K562 (cell line): ENCODE measurements around the gene RNASEH1. TPM values are rescaled to one million over a fixed set of nuclear protein-coding genes. Genes with fewer than 3 reads are reported as not detected.

ENCODE experiments used
- BHLHE40 ChIP-seq: IDR thresholded peaks from 2 replicates; pipeline ENCODE4 v1.6.1; 2011; ENCODE audit warnings: low read length, improper control_type of control experiment
- FOSL1 ChIP-seq: fragments of 200-800 bp; sonication (Bioruptor generic); conservative IDR thresholded peaks from 2 replicates; pipeline ENCODE4 v1.6.1; 2016; ENCODE audit warnings: missing genetic modification characterization, missing compliant biosample characterization
- KDM4B ChIP-seq, 2 experiments: fragments of 450-650 bp in 1 of 2; sonication (generic) in 1 of 2; IDR thresholded peaks; 2 replicates each; pipeline ENCODE4 v1.6.1; 2016 to 2017; ENCODE audit warnings: borderline replicate concordance in 2 of 2, antibody characterized with exemption in 1 of 2, low read depth in 1 of 2, mild to moderate bottlenecking in 1 of 2
- polyA plus RNA-seq, 8 experiments: library from polyadenylated mRNA; depleted of rRNA in 4 of 8; stranded (reverse) in 5 of 8; unstranded in 3 of 8; fragments of >200 nt; fragmentation: Nextera tagmentation in 2 of 8; fragmentation: Illumina TruSeq in 1 of 8; extraction: Ambion mirVana in 2 of 8; extraction: Trizol in 1 of 8; gene quantifications; 2 replicates each; pipeline versions ENCODE4 v1.2.1 to v1.2.3, GENCODE V29; 2011 to 2014; ENCODE audit warnings: inconsistent platforms in 1 of 8, missing spikeins in 1 of 8
- total RNA-seq, 7 experiments: library from RNA; depleted of rRNA in 6 of 7; stranded (reverse); fragments of >200 nt in 6 of 7; fragmentation: Illumina TruSeq in 2 of 7; extraction: Trizol in 2 of 7; gene quantifications; 2 replicates each; pipeline versions ENCODE4 v1.2.1 to v1.2.3, GENCODE V29; 2011 to 2021; ENCODE audit warnings: low replicate concordance in 1 of 7
- TF ChIP-seq, protein P1 (sequence below): fragments of 450-650 bp; IDR thresholded peaks from 2 replicates; pipeline ENCODE4 v1.6.1; 2017; ENCODE audit warnings: mild to moderate bottlenecking, moderate library complexity
- TF ChIP-seq, protein P2 (sequence below): IDR thresholded peaks from 3 replicates; pipeline ENCODE4 v1.6.1; 2011; ENCODE audit warnings: borderline replicate concordance, mild to moderate bottlenecking, moderate library complexity; ENCODE audit not compliant: insufficient read length; ENCODE audit errors: extremely low read depth
- TF ChIP-seq, protein P3 (sequence below): sonication (generic); formaldehyde crosslinking; IDR thresholded peaks from 2 replicates; pipeline ENCODE4 v1.8.0; 2023; ENCODE audit warnings: mild to moderate bottlenecking, missing genetic modification reagents
- TF ChIP-seq, protein P4 (sequence below): sonication (generic); formaldehyde crosslinking; IDR thresholded peaks from 2 replicates; pipeline ENCODE4 v1.8.1; 2023; ENCODE audit warnings: mild to moderate bottlenecking, missing genetic modification reagents
- TF ChIP-seq, protein P5 (sequence below): fragments of 450-650 bp; formaldehyde crosslinking; IDR thresholded peaks from 2 replicates; pipeline ENCODE4 v1.4.0; 2020; ENCODE audit warnings: mild to moderate bottlenecking, moderate library complexity

Gene RNASEH1
- total and polyA plus RNA-seq, 9 of the 15 experiments (the other 6 are each of a cell fraction or from before 2014, with no cell fraction given), result 25.7 to 47.5 (median 42.8) TPM

DNA sequence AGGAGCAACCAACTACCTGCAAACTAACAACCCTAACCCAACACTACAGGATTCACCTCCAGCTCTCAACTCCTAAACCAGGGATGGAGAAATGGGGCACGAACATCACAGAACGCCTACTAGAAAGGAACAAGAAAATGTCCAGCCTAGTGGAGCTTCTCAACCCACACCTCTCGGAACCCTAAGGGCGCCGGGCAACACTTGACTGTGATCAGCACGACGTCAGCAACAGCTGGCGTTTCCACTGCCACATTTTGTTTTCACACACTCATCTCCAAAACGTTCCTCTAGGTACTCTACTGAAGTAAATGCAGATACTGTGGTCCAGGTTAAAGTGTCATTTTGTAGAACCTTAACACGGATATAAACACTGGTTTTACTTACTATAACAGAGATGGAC, 4.2 kb downstream of the RNASEH1 start (continued):
- TF ChIP-seq, protein P1, sequence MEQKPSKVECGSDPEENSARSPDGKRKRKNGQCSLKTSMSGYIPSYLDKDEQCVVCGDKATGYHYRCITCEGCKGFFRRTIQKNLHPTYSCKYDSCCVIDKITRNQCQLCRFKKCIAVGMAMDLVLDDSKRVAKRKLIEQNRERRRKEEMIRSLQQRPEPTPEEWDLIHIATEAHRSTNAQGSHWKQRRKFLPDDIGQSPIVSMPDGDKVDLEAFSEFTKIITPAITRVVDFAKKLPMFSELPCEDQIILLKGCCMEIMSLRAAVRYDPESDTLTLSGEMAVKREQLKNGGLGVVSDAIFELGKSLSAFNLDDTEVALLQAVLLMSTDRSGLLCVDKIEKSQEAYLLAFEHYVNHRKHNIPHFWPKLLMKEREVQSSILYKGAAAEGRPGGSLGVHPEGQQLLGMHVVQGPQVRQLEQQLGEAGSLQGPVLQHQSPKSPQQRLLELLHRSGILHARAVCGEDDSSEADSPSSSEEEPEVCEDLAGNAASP, result no peak
- TF ChIP-seq BHLHE40, result no peak
- TF ChIP-seq, protein P2, sequence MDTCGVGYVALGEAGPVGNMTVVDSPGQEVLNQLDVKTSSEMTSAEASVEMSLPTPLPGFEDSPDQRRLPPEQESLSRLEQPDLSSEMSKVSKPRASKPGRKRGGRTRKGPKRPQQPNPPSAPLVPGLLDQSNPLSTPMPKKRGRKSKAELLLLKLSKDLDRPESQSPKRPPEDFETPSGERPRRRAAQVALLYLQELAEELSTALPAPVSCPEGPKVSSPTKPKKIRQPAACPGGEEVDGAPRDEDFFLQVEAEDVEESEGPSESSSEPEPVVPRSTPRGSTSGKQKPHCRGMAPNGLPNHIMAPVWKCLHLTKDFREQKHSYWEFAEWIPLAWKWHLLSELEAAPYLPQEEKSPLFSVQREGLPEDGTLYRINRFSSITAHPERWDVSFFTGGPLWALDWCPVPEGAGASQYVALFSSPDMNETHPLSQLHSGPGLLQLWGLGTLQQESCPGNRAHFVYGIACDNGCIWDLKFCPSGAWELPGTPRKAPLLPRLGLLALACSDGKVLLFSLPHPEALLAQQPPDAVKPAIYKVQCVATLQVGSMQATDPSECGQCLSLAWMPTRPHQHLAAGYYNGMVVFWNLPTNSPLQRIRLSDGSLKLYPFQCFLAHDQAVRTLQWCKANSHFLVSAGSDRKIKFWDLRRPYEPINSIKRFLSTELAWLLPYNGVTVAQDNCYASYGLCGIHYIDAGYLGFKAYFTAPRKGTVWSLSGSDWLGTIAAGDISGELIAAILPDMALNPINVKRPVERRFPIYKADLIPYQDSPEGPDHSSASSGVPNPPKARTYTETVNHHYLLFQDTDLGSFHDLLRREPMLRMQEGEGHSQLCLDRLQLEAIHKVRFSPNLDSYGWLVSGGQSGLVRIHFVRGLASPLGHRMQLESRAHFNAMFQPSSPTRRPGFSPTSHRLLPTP, result no peak
- TF ChIP-seq, protein P3, sequence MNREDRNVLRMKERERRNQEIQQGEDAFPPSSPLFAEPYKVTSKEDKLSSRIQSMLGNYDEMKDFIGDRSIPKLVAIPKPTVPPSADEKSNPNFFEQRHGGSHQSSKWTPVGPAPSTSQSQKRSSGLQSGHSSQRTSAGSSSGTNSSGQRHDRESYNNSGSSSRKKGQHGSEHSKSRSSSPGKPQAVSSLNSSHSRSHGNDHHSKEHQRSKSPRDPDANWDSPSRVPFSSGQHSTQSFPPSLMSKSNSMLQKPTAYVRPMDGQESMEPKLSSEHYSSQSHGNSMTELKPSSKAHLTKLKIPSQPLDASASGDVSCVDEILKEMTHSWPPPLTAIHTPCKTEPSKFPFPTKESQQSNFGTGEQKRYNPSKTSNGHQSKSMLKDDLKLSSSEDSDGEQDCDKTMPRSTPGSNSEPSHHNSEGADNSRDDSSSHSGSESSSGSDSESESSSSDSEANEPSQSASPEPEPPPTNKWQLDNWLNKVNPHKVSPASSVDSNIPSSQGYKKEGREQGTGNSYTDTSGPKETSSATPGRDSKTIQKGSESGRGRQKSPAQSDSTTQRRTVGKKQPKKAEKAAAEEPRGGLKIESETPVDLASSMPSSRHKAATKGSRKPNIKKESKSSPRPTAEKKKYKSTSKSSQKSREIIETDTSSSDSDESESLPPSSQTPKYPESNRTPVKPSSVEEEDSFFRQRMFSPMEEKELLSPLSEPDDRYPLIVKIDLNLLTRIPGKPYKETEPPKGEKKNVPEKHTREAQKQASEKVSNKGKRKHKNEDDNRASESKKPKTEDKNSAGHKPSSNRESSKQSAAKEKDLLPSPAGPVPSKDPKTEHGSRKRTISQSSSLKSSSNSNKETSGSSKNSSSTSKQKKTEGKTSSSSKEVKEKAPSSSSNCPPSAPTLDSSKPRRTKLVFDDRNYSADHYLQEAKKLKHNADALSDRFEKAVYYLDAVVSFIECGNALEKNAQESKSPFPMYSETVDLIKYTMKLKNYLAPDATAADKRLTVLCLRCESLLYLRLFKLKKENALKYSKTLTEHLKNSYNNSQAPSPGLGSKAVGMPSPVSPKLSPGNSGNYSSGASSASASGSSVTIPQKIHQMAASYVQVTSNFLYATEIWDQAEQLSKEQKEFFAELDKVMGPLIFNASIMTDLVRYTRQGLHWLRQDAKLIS, result no peak
- TF ChIP-seq, protein P4, sequence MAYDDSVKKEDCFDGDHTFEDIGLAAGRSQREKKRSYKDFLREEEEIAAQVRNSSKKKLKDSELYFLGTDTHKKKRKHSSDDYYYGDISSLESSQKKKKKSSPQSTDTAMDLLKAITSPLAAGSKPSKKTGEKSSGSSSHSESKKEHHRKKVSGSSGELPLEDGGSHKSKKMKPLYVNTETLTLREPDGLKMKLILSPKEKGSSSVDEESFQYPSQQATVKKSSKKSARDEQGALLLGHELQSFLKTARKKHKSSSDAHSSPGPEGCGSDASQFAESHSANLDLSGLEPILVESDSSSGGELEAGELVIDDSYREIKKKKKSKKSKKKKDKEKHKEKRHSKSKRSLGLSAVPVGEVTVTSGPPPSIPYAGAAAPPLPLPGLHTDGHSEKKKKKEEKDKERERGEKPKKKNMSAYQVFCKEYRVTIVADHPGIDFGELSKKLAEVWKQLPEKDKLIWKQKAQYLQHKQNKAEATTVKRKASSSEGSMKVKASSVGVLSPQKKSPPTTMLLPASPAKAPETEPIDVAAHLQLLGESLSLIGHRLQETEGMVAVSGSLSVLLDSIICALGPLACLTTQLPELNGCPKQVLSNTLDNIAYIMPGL (CRISPR knock-in tag), result no peak
- TF ChIP-seq, protein P5, sequence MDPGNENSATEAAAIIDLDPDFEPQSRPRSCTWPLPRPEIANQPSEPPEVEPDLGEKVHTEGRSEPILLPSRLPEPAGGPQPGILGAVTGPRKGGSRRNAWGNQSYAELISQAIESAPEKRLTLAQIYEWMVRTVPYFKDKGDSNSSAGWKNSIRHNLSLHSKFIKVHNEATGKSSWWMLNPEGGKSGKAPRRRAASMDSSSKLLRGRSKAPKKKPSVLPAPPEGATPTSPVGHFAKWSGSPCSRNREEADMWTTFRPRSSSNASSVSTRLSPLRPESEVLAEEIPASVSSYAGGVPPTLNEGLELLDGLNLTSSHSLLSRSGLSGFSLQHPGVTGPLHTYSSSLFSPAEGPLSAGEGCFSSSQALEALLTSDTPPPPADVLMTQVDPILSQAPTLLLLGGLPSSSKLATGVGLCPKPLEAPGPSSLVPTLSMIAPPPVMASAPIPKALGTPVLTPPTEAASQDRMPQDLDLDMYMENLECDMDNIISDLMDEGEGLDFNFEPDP (CRISPR knock-in tag), result no peak
- TF ChIP-seq KDM4B (IDR thresholded peaks at IDR 0.05; ENCODE audit: borderline replicate concordance in 2 of 2, low read depth in 1 of 2), result no peak
- TF ChIP-seq FOSL1 (tag), result no peak
